ENCODE results near the gene GFAP.
A peak's percentile ranks its signal among the peaks of the same experiment; 100 is the strongest.

The GFAP gene

DNA sequence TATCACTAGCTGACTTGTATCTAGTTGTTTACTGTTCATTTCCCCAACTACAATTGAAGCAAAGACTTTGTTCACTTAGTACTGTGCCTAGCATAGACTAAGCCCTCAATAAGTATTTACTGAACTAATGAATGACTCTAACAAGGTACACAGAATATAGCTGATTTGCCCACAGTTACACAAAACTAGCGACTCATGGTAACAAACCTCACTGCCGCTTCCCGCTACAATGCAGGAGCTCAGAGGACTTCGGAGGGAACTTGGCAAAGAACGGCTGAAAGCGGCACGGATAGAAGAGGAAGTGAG lies 16.6 kb downstream of the GFAP start:
- no peak for FAIRE-seq

DNA sequence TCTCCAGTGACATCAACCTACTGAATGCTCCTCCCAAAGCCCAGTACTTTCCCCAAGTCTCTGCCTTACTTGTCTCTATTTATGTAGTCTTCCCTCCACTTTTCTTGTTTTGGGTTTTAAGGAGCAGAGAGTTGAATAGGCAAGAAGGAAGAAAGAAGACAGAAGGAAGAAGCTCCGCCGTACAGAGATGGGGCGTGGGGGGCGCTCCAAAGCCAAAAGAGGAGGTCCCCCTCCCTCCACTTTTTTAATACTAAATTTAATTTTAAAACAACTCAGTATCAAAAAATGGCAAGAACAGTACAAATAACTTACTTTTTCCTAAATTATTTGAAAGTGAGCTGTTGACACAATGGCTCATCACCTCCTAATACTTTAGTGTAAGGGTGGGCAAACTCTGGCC lies 20.7 kb downstream of the GFAP start:
- no peak for FAIRE-seq

DNA sequence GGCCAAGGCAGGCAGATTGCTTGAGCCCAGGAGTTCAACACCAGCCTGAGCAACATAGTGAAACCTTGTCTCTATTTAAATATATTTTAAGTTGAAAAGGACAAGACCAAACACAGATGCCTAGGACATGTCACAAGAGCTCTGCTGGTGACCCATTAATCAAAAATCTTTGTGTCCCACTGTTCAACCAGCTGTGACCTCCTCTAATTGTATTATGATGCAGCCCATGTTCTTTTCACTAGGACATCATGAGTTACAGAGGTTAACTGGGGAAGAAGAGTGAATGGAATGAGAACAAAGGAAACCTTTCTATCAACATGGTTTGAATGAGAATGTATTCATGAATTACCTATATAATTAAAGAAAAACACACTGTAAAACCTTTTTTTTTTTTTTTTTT lies 23.1 kb downstream of the GFAP start:
- no peak for FAIRE-seq

DNA sequence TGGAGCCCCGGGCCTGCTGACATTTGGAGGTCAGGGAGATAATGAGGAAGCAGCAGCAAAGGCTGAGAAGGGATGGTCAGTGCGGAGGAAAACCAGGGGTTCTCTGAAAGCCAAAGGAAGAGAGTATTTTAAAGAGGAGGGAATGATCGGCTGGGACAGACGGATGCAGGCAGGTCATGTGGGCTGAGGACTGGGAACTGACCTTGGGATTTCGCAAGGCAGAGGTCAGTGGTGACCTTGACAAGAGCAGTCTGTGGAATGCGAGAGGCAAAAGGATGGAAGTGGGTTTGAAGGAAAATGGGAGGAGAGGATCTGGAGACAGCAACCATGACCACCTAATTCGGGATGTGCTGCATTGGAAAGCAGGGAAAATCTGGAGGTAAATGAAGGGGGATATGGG lies 26.3 kb downstream of the GFAP start:
- no peak for FAIRE-seq

DNA sequence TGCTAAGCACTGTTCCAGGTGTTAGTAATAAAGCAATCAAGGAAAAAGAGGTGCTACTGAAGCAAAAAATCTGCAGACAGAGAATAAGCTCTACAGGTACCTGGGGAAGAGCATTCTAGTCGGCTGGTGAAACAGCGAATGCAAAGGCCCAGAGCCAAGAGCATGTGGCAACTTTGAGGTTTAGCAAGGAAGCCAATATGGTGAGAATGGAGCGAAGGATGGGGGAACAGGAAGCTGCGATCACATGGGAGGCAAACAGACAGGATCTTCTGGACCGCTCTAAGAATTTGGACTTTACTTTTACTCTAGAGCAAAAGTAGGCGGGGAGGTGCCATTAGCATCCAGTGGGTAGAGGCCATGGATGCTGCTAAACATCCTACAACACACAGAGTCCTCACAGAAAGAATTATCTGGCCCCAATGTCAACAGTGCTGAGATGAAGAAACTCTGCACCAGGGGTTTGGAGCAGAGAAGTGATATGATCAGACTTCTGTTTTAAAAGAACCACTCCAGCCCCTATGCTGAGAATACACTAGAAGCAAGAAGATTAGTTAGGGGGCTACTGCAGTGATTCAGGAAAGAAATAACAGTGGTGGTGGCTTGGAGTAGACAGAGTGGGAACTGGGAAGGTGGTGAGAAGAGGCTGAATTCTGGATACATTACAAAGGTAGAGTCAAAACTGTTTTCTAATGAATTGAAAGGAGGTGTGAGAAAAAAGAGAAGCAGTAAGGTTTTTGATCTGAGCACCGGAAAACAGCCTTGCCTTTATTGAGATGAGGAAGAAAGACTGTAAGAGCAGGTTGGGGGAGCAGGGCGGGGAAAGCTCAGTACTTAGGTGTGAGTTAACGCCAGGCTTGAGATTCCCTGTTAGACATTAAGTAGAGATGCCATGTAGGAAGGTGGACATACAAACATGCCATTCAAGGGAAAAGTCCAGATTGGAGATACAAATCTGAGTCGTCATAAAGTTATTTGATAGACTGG lies 27.0 kb downstream of the GFAP start:
- FAIRE-seq = no peak

DNA sequence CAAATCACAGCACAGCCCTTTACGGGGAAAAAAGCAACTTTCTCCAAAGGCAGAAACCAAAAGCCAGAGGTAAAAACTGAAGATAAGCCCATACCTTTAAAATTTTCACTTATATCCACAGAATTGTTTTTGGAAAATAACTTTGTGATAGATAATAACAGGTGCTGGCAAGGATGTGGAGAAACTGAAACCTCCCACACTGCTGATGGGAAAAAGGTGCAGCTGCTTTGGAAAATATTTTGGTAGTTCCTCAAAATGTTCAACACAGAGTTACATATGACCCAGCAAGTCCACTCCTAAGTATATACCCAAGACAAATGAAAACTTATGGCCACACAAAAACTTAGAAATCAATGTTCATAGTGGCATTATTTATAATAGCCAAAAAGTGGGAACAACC lies 28.3 kb downstream of the GFAP start:
- FAIRE-seq = no peak

DNA sequence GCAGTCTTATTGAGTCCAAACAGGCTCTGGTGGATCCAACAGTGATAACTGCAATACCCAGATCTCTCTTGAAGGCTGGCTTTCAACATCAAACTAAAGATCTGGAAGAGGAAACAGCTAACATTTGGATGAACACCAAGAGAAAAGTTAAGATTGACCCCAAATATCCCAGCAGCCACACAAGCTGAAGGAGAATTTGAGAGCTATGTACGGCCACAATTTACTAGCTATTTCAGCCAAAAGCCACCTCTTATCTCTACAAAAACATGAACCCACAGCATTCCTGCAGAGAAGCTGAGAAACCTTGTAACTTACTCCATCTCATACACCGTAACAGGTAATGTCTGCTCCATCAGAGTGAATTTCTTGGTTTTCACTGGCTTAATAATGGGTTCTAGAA lies 30.4 kb downstream of the GFAP start:
- FAIRE-seq = no peak

DNA sequence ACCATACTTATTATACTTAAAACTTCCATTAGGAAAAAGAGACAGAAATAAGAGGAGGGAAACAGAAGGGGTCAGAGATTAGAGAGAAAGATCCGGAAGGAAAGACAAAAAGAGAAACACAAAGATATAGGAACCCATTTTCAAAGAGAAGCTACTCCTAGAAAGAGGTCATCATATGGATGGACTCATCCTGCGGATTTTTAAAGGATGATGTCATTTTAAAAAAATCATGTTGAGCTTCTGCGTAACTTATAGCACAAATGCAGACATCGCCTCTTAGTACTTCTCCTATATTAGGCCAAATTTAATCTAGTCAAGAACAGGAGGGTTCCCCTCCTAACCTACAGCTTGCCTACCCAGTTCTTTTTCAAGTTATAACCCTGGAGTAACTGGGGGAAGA lies 34.2 kb downstream of the GFAP start:
- no peak for FAIRE-seq

DNA sequence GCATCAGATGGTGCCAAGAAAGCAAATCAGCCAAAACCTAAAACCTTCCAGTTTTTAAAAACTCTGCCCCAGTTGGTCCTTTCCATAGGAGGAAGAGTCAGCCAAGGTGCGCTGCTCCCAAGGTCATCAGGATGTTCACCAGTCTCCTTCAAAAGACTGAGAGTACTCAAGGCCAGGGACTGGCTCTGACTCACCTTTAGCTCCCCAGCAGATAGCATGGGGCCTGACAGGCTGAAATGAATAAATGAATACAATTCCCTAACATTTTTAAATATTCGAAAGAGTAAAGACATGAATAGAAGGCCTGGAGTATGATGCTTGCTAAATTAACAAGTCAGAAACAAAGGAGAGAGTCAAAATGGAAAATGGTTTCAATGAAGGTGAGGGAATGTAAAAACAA lies 35.2 kb downstream of the GFAP start:
- no peak for FAIRE-seq

DNA sequence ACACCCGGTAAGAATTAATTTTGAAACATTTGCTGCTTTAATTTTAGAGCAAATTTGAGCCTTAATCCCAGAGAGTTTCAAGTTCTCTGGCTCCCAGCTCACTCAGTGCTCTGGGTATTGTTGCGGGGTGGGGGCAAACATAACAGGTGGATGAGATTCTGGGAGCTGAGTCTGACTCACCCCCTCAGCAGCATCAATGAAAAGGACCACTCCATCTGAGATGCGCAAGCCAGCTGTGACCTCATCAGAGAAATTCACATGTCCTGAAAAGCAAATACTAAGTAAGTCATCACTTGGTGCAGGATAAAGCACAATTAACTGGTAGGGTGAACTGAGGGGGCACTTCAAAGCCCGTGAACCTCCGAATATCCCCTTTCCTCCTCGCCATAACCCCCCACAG lies 35.9 kb downstream of the GFAP start:
- FAIRE-seq = no peak

DNA sequence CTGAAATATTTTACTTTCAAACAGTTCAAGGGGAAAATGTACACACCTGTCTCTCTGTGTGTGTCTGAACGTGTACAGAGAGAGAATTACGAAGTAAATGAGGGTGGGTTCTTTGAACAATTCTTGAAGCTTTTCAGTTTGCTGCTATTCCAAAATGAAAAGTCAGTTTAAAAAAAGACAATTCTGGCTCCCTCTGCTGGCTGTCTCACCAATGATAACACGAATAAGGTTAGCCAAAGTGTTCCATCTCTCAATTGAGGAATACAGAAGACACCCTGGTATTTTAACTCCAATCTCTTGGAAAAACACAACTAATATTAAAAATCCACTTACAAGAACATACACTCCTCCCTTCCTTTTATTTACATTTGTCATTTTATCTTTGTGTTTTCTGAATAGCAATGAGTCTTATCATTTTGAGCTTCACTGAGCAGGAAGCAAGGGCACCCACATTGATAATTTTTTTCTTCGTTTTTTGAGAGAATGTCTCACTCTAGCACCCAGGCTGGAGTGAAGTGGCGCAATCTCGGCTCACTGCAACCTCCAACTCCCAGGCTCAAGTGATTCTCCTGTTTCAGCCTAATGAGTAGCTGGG lies 36.6 kb downstream of the GFAP start:
- FAIRE-seq = peak; percentile 96

DNA sequence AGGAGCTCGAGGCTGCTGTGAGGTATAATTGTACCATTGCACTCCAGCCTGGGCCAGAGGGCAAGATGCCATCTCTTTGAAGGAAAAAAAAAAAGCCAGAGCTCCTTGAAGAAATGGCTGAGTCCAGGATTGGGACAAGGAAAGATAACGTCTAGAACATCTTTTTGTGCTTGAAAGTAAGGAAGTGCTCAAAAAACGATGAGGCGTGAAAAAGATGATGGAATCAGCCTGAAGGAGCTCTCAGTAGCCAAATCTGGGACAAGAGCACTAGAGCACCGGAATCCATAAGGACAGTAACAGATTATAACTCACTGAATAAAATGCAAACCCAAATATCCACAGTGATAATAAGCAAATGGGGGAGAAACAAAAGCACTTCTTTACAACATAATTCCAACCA lies 38.2 kb downstream of the GFAP start:
- no peak for FAIRE-seq

DNA sequence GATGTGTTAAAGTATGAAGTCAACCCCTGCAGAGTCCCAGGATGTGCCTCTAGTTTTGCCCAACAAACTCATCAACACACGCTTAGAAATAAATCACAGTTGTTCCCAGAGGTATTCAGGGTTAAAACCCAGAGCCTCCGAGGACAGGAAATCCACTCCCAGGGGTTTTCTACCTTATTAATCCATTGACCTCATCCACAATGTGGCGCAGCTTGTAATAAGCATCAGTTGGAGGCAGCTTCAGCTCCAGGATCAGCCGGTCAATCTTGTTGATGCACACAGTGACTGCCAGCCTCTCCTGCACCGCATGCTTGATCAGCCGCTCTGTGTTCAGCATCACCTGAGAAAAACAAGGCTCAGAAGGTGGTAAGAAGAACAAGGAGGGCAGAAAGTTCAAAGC lies 39.5 kb downstream of the GFAP start:
- FAIRE-seq = no peak

DNA sequence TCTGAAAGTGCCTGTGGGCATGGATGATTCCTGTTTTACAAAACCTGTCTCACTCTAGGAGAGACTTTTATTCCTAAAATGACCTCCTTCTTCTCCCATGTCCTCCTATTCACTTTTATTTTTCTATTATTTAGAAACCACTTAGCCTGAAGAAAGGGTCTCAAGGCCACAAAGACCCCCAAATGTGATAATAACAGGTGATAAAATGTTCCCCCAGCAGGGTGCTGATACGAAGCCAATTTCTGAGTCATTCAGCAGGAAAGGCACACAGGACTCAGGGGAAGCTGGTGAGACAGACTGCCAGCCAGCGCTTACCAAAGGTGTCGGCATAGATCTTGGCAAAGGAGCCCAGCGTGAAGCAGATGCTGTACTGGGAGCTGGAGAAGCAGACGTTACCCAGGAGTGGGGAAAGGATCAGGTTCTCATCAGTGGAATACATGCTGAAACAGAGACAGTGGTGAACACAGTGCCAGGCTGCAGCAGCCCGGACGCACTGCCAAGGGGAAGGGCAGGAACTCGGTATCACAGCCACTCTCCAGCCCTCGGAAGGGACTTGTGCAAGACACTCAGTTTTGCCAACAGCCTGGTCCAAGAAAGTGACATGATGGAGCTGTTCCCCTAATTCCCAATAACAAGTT lies 43.0 kb downstream of the GFAP start:
- no peak for FAIRE-seq

DNA sequence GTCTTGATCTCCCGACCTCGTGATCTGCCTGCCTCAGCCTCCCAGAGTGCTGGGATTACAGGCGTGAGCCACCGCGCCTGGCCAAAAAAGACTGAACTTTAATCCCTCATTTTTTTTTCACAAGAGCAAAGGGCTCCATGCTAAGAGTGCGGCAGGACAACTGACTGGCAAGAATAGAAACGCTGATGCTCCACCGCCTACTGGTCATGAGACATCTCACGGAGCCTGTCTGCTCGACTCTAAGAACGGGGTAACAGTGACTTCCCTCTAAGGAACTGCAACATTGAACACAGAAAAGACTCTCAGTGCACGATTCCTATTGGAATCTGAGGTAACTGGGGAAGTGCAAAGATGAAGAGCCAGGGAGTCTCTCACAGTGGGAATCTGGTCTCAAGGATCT lies 43.7 kb downstream of the GFAP start:
- no peak for FAIRE-seq

DNA sequence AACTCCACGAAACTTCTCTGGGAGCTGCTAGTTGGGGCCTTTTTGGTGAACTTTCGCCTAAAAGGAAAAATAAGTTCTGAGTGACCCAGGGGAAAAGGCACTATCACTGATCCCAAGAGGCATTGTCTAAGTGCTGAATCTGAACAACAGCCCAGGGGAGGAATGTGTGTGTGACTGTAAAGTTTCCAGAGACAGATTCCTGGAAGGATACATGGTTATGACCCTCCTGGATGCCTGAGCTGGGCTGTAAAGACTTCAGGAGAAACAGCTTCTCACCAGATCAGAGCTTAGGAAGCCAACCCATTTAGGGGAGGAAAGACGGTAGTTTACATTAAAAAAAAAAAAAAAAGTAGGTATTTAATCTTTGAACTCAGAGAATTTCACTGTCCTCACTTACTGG lies 47.5 kb downstream of the GFAP start:
- FAIRE-seq = no peak

DNA sequence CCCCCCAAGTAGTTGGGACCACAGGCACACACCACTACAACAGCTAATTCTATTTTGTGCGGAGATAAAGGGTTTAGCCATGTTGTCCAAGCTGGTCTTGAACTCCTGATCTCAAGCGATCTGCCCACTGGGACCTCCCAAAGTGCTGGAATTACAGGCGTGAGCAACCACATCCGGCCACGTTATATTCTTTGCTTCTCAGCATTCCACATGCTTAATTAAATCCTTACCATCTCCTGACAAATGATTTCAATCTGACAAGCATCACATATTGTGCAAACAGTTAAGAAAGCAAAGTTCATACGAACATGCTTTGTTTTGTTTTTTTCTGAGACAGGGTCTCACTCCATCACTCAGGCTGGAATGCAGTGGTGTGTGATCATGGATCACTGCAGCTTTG lies 49.4 kb downstream of the GFAP start:
- FAIRE-seq = no peak

DNA sequence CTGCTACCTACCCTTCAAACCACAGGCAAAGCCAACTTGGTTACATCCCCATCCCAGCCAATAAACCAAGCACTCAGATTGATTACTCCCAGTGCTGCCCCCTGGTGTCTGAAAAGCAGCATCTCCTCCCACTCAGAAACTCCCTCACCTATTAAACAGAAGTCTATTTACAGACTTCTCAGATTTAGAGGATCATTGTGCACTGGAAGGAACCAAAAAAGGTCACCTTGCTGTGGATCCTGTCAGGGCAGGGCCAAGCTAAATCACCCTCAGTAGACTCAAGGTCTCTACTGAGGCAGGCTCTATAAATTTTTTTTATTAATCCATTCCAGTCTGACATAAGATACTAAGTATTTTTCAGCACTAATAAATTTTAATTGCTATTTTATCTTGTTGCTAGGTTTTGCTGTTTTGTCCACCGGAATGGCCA lies 50.1 kb downstream of the GFAP start:
- peak; percentile 60 for FAIRE-seq

DNA sequence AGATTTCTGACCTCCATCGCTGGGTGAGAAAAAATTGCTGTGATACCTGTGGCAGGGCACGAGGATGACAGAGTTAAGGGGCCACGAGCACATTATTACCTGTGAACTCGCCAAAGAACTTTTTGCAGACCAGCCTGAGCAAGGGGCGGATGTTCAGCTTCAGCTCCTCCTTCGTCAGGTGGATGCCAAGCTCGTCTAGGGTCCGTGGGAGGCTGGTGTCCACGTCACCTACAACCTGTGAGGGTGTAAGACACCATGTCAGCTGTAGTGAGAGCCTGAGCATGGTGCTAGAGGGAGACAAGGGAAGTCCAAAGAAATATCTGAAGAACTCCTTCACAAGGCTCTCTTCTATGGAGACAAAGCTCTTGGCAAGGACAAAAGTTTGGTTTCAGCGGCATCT lies 50.5 kb downstream of the GFAP start:
- no peak for FAIRE-seq

DNA sequence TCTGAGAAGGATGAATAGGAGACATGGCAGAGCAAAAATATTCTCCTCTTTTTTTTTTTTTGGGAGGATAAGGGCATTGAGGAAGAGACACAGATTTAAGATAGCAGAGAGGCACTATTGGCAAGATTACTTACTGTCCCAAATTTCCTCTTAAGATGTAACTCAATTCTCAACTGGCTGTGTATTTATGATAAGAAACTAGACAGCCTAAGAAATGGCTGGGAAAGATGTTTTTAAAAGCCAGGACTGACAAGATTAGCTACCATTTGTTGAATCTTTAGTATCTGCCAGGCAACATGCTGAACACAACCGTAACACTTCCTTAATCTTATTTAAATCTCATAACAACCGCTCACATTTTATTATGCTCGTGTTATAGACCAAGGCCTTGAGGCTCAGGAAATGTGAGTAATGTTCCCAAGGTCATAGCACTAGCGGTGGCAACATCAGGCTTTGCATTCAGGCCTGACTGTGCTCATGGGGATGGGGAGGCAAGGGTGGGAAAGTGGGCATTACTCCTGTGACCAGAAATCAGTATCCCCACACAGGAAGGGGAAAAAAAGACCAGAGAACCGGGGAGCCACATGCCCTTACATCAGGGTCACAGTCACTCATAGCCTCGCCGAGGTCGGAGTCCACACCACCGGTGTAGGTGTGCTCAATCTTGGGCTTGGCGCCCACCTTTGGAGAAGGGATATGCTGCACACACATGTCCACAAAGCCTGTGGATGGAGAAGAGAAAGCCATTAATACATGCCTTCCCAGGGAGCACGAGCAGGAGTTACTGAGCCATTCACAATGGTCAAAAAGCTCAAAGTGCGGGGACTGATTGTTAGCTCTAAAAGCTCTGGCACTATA lies 52.0 kb downstream of the GFAP start:
- FAIRE-seq = no peak

DNA sequence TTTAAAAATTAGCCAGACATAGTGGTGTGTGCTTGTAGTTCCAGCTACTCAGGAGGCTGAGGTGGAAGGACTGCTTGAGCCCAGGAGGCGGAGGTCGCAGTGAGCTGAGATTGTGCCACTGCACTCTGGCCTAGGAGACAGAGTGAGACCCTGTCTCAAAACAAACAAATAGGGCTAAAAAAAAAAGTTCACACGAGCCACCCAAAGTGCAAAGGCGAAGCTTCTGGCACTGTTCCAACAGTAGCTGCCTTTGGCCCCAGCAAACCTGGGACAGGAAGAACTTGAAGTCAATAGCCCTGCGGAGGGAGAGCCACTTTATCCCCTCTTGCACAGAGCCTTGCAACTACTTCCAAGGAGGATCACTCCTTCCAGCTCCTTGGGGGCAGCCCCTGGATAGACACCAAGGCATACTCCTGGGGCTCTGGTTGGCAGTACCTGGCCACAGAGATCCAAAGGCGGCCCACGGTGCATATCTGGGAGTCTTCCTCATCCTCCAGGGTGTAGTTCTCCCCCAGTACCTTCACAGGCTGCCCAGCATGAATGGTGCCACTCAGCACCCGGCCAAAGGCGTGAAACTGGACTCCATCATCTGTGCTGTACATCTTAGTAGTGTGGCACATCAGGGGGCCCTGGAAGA lies 52.9 kb downstream of the GFAP start:
- no peak for FAIRE-seq

DNA sequence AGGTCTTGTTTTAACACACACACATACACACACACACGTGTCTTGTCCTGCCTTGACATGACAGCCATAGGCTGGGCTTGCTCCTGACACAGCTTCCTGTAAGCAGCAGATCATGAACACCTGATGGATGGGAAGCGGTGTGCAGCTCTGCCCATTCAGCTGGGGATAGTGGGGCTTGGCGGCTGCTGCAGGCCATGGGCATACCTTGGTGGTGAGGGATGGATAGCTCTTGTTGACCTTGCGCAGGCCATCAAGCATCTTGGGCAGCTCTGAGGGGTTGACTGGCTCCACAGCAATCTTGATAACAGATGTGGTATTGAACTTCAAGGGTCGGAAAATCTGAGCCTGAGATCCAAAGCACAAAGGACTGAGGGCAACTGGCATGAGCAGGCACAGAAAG lies 55.6 kb downstream of the GFAP start:
- FAIRE-seq = no peak

DNA sequence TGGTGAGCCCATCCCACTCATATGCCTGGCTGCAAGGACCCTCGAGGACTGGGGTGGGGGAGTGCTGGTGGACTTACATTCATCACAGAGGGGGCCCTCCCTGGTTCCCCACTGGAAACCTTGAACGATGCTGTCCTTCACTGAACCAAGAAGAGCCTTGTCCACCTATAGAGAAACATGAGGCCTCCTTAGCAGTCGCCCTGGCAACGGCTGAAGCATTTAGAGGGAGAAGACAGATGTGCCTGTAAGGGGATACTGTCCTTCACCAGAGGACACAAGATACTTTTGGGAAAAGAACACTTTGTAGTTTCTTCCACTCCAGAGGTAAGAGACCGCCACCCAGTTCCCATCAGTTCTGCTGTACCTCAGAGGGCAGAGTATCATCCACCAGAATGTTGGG lies 61.1 kb downstream of the GFAP start:
- no peak for FAIRE-seq

Data from G401.6 (cell line).